Amniotic epithelial cell (primary cell): Measurements from ENCODE around the gene MYO3A.
"Not testable (repeated sequence)": the region's sequence is repeated elsewhere in the genome, so short reads cannot be mapped to it uniquely, and the experiment has no call there.

Experiments
- DNase-seq: peaks from one replicate; pipeline ENCODE4 v3.0.0-alpha.2; 2010; ENCODE audit warnings: low read depth

Gene MYO3A

DNA sequence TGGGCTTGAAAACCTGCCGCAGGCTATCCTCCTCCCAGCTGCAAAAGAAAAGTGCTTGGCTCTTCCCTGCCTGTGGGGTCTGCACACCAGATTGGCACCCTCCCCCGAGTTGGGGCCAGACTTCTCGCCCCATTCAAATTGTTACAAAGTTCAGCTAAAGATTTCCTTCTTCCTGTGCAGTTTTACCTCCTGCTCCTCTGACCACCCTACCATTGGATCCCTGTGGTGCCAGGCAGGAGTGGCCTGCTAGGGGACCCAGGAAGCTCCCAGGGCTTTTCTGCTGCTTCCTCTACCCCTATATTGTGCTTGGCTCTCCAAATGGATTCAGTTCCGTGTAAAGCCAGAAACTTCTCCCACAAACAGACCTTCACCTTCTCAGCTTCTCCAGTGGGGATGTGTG, 147.4 kb downstream of the MYO3A start:
- no peak for DNase-seq

DNA sequence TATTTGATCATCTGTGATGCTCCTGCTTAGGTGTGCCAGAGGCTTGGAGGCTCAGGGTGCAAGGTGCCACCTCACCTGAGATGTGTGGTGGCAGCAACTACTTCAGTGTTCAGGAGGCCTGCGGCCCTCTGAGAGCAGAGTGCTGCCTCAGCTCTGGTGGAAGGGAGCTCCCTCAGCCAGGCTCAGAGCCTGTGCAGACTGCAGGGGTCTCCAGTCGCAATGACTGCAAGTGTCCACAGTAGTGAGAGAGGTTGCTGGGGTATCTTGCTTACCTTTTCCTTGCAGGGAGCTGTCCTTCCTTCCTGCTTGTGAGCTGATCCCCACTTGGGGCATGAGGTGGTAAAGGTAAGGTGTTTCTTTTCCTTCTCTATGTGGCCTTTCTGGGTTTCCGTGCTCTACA, 151.5 kb downstream of the MYO3A start:
- DNase-seq: no peak

DNA sequence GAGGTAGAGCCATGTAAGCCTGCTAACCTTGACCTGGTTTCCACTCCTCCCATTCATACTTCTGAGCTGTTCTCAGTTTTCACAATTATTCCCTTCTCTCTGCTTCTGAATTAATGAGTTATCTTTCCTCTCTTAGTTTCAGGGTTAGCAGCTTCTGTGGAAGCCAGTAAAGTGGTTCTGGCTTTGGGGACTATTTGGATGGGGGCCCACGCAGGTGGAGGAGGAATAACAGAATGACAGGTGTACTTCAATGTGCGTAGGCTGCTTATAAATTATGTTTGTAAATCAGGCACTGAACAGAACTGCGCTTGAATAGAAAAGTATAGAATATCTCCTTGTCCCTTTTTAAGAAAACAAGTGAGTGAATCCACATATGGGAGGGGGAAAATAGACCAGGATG, 153.6 kb downstream of the MYO3A start:
- DNase-seq: no peak

DNA sequence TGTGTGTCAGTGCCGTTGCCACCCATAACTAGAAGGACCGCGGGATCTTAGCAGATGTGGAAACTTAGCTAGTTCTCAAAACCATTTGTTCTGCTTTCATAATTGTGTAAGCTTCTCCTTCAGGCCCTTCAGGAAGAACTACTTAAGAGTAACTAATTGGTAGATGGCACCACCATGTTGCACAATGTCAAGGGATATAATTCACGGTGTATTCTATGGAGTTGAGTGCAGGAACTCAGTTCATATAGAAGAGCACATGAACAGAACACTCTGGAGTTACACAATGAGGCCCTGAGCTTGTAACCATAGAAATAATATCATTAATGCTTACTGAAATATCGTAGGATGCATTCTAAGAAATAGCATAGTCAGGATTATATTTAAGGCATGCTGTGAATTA, 156.0 kb downstream of the MYO3A start:
- no peak for DNase-seq

DNA sequence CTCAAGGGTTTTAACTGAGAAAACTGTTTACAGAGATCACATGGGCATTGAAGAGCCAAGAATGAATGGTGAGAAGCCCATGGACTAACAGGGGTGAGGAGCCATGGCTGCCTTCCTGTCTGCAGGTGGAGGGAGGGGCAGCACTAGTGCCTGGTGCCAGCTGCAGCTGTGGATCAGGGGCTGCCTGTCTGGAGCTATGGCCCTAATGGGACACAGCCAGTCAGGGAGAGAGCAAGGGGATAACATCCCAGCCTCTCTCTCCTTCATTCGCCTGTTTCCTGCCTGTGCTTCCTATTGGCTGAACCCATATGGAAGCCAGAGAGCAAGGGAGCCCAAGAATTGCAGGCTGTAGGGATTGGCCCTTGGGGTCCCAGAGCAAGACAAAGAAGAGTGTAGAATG, 156.7 kb downstream of the MYO3A start:
- no peak for DNase-seq

DNA sequence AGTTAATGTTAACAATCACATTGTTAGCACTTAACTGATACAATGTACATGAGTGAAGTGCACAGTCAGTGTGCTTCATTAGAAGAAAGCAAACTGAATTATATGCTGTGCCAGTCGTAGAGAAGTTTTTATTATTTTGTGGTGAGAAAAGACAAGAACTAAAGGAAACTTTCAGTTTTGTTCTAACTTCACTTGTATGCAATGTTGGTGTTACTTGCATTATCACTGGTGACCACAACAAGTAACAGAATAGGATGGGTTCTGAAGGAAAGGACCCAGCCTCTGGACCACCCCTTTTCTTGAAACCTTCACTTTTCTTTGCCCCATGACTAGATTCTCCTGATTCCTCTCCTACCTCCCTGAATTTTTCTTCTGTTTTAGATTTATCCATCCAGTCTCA, 159.2 kb downstream of the MYO3A start:
- no peak for DNase-seq

DNA sequence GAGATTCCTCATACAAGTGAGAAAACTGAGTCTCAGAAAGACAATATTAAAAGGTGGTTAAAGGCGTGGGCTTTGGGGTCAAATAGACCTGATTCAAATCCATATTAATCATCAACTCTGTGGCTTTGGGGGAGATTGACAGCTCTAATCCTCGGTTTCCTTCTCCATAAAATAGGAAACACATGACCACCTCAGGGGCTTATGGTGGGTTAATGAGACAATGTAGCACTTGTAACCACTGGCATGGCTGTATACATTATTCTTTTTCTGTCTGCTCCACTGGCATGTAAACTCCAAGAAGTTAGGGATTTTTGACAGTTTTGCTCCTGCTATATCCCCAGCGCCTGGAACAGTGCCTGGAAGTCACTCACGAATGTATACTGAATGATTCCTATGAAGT, 161.8 kb downstream of the MYO3A start:
- DNase-seq: no peak

DNA sequence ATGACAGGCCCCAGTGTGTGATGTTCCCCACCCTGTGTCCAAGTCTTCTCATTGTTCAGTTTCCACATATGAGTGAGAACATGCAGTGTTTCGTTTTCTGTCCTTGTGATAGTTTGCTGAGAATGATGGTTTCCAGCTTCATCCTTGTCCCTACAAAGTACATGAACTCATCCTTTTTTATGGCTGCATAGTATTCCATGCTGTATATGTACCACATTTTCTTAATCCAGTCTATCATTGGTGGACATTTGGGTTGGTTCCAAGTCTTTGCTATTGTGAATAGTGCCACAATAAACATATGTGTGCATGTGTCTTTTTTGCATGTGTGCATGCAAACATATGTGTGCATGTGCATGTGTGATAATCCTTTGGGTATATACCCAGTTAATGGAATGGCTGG, 163.5 kb downstream of the MYO3A start:
- DNase-seq: not testable (repeated sequence)

DNA sequence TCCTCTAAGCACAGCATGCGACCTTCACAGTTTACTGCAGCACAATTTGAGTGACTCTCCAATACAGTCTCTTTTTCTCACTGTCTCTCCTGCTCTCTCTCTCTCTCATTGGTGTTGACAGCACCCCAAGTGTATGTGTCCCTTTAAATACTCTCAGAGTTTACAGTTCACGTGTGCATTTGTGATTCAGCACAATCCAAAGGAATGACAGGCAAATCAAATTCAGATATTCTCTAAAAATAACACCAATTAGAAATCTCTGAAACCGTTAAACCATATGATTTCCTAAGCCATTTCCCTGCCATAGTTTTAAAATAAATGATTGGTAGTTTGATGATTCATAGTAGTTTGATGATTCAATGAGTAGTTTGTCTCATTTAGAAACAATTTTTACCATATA, 178.5 kb downstream of the MYO3A start:
- DNase-seq: no peak

DNA sequence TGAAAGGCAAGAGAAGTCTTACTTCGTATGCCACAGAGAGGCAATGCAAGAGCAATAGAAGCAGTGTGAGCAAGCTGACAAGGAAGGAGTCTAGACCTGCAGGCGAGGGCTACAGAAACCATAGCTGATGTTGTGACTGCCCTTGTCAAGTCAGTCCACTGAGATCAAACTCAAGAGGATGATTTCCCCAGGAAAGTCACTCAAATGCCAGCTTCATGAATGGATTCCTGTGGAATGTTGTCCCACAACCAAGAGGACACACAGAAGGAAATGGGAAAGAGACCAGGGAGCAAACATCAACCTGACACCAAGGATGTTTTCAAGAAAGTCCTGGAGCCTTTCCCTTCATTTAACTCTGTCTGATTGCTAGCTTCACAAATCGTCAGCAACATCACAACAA, 204.6 kb downstream of the MYO3A start:
- DNase-seq: no peak

DNA sequence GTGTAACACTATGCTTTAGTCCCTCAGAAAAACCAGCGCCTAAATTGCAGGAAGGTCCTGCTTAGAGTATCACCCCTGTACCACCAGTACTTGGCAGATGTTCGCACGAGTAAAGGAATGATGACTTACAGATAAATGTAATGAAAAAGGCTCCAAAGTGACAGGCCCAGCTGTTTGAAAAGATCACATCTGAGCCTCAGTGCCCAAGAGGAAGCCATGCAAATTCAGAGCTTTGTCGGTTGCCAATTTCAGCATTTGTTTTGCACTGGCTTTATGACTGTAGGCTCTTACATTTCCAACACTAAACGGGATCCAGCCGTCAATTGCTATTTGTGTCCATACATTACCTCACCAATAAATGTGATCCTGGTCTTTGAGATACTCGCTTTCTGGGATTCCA, 222.0 kb downstream of the MYO3A start:
- DNase-seq: no peak

DNA sequence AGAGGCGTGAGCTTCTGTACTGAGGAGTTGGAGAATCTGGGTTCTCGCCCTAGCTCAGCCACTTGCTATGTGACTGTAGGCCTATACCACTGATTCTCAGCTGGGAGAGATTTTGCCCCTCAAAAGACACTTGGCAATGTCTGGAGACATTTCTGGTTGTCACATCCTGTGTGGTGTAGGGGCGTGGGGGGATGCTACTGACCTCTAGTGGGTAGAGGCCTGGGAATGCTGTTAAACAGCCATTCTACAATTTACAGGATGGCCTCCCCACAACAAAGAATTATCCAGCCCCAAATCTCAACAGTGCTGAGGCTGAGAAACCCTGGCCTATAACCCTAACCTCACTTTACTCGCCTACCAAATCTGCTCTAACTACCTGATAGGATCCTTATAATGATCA, 223.7 kb downstream of the MYO3A start:
- no peak for DNase-seq

DNA sequence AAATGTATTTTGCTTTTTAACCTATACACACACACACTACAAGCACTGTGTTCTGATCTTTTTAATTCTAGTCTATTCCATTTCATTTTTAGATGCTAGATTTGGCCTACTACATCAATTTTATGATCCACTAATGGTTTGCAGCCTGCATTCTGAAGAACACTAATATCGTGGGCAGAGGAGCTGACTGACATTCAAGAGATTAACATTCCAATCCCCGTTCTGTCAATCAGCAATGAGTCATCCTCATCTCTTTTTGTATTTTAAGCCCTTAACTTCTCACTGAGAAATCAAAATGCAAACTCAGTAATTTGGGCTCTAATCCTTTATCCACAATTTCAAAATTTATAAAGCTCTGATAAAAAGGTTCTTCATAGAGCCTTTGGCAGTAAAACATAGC, 235.4 kb downstream of the MYO3A start:
- DNase-seq: no peak

DNA sequence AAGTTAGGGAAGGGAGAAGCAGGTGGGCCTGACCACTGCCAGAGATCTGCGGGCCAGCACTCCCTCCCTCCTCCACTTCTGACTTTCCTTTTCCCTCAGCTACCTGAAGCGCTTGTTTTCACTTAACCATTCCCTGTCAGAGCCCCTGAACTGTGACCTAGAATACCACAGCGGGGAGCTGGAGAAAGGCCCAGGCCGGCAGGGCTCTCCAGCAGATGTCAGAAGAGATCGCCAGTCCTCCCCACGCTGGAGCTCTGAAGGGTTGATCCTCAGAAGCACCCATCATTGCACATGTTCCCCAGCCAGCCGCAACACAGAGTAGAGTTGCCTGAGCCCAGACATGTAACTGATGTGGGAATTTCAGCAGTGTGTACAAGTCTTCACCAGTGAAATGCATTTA, 238.1 kb downstream of the MYO3A start:
- DNase-seq: no peak

DNA sequence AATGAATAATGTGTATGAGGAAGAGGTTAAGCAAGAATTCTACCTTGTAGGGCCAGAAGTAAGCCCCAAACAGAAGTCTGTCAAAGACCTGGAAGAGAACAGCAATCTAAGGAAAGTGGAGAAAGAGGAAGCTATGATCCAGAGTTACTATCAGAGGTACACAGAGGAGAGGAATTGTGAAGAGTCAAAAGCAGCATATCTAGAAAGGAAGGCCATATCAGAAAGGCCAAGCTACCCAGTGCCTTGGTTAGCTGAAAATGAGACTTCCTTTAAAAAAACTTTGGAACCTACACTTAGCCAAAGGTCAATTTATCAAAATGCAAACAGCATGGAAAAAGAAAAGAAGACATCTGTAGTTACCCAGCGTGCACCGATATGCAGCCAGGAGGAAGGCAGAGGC, 239.8 kb downstream of the MYO3A start:
- DNase-seq: no peak

DNA sequence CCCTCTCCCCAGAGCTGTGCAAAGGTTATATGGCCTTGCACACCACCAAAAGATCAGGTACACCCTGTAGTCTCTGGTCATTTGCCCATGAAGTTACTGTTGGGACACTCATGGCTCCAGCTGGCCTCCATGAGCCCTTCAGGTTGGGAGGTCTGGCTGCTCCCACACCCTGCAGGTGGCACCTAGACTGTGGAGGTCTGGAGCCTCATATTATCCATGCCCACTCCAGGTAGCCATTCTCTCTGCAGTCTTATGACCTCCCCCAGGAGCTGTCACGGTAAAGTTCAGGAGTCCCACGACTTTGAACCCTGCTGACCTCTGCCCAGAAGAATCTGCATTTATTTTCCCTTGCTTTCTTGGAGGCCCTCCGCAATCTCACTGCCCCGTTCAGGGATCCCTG, 243.3 kb downstream of the MYO3A start:
- DNase-seq: no peak

DNA sequence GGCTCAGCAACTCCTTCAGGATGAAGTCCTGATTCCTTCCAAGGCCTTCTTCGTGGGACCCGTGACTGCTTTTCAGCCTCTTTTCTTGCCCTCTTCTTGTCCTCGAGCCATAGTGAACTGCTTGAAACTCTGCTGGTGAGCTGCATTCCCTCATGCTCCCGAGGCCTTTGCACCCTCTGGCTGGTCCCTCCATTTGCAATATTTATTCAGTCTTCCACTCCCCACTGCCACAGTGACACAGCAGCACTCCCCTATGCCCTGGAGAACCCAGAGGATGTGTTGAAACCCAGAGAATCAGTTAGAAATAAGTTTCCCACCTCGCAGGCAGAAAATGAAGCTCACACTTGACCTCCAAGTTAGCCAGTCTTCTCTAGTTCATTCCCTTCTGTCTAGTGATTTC, 260.2 kb downstream of the MYO3A start:
- no peak for DNase-seq

DNA sequence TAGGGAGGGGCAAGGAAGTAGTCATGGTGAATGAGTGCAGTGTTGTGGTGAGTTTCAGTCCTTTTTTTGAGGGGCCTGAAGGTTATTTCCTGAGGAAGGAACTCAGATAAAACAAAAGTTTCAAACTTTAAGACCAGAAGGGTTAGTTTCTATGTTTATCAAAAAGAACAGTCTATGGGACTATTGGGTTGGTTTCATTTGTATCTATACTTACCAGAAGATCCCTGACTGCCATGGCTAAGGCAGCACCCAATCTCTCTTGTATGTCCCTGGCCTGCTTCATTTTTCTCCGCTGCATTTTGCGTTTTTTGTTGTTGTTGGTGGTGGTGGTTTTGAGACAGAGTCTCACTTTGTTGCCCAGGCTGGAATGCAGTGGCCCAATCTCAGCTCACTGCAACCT, 263.2 kb downstream of the MYO3A start:
- DNase-seq: no peak

DNA sequence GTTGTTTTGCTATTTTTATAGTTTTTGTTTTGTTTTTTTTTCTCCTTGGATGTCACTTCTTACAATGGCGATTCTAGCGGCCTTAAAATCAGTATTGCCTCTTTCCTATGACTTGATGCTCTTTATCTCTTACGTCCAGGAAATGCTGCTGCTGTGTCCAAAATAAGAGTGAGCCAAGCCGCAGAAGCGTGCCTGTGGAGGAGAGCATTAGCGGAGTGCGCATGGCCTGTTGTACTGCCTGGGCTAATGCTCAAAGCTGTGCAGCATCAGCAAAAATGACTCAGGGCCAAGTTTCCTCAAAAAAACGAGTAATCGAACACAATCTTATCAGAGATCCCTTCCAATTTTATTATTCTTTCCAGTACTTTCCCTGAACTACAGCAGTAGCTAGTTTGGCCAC, 264.1 kb downstream of the MYO3A start:
- DNase-seq: no peak

DNA sequence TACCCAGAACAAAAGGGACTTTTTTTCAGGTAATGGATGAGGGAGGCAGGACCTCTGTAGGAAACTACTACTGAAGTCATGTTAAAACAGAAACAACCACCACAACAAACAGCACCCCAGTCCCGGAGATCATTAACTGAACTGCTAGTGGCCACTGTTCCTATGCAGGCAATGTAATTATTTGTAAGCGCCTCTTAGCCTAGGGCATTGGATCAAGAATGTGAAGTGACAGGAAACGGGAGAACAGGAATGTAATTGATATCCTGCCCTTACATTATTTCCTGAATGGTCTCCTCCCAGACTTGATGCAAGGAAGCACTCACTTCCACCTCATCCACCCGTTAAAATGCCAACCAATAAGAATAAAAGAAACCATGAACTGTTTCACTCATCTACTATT, 265.8 kb downstream of the MYO3A start:
- no peak for DNase-seq

DNA sequence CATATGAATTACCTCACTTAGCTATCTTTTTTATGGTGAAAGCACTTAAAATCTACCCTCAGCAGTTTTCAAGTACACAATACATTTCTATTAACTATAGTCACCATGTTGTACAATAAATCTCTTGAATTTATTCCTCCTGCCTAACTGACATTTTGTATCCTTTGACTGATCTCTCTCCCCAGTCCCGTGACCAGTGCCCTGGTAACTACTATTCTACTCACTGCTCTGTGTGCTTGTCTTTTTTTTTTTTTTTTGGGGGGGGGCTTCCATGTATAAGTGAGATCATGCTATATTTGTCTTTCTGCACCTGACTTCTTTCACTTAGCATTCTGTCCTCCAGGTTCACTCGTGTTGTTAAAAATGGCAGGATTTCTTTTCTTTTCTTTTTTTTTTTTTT, 271.2 kb downstream of the MYO3A start:
- DNase-seq: no peak

DNA sequence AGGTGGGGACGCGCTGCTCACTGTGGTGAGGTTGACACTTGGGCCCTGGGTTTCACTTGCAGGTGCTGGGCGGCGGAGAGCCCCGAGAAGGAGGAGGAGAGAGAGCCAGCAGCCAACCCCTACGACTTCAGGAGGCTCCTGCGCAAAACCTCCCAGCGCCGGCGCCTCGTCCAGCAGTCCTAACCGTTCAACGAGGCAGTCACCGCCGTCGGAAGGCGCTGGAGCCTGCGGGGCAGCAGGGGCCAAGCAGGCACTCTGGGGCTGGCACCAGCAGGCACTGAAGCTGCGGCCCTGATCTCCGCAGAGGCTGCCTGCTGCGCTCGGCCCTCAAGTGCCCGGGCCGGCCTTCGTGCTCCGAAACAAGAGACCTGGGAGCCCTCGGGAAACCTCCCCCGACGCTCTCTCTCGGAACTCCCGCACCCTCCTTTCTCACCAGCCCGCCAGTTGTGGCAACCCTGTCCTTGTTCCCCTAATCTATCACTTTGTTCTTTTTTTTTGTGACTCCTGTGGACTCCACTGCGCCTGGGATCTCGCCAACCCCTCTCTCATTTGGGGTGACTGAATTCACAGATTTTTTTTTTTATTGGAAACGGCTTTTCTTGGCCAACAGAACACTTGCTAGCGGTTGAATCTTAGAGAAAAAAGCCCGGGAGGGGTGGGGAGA, 277.9 kb downstream of the MYO3A start:
- DNase-seq: no peak

DNA sequence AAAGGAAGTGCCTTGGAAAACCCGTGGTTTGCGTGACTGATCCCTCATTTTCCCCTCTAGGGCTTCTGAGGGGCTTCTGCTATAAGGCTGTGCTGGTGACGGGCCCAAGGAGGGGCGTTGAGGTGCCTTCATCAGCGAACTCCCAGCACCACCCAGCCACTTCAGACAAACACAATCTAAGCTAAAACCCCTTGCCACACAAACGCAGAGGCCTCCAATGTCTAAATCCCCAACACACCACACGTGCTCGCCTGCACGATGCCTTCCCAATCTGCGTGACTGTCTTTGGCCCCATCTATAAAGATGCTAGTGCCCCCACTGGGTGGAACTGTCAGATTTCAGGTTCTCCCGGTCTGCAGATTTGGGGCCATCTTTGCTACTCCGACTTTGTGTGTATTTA, 278.5 kb downstream of the MYO3A start:
- no peak for DNase-seq

DNA sequence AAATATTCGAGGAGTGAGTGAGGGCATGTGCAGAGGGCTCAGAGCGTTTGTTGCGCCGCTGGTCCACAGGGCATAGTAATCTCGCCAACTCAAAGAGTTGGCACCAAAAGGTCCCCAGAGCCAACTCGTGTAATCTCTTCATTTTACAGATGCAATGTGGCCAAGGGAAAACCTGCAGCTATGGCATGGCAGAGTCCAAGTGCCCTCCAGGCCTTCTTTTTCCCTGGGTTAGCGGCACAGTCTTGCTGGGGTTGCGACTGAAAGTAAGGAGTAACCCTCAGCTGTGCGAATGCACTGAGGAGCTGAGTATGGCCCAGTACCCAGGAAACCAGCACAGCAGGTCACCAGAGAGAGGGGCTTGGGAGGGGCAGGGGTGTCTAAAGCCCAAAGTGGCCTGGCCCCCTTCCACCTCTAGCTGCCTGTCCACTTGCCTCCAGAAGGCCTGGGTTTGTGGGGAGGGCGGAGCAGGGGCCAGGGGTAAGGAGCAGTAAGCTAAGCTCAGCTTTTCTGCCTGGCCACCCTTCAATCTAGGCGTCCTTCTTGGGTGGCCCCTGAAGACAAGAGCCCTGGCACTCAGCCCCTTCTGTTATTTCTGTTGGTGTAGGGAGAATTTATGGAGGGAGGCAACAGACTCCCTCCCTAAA, 279.2 kb downstream of the MYO3A start:
- DNase-seq: no peak
